HepG2 (cell line): ENCODE measurements around the gene ALG8. TPM values are rescaled to one million over a fixed set of nuclear protein-coding genes. Genes with fewer than 3 reads are reported as not detected.

Experiments used
- ATAC-seq: fragments of 200-7000 bp; cut with Tn5 transposase; 3 replicates; pipeline ENCODE4 v1.9.1; 2020; ENCODE audit warnings: mild to moderate bottlenecking, moderate library complexity
- BruUV-seq: library from RNA; stranded (reverse); fragments of 400-500 nt; replicated peaks from 2 replicates; lab custom pipeline; 2021; lab: Mats Ljungman, UMichigan
- CTCF ChIA-PET: fragments of 300-600 bp; formaldehyde crosslinking; extraction: SDS; loops from one replicate; lab custom pipeline; 2021; ENCODE audit warnings: low total read pairs, inconsistent platforms, low intra/inter-chr PET ratio; lab: Yijun Ruan, JAX
- POLR2A ChIA-PET: fragments of 350-600 bp; sonication (Branson Sonifier 250); formaldehyde crosslinking; loops from one replicate; lab custom pipeline; 2020; ENCODE audit warnings: antibody characterized with exemption, inconsistent platforms; lab: Yijun Ruan, JAX
- DNase-seq: peaks from one replicate; pipeline ENCODE4 v3.0.0-alpha.2; 2015; ENCODE audit warnings: low spot score
- FAIRE-seq: peaks from 3 replicates; lab custom pipeline; 2011; peaks lifted over from hg19 to GRCh38; lab: Jason Lieb, UNC
- H2AFZ ChIP-seq: one replicate; pipeline ENCODE4 v1.6.1; 2011; ENCODE audit warnings: low read length, inconsistent platforms
- H3K27ac ChIP-seq: fragments of 300-600 bp; 3 replicates; pipeline ENCODE4 v1.8.0; 2011; ENCODE audit warnings: mixed run types, mild to moderate bottlenecking, mixed read lengths, low read length, inconsistent platforms; ENCODE audit not compliant: insufficient read depth; ENCODE audit errors: extremely low read length
- H3K27me3 ChIP-seq, 2 experiments: fragments of 200-600 bp in 1 of 2; 2 replicates in 1 of 2; 3 replicates in 1 of 2; pipeline versions ENCODE4 v1.6.0 to v1.8.0; 2011; ENCODE audit warnings: low read length in 2 of 2, mild to moderate bottlenecking in 2 of 2, moderate library complexity in 2 of 2, inconsistent platforms in 1 of 2; ENCODE audit not compliant: insufficient read depth in 2 of 2, control insufficient read depth in 1 of 2
- H3K36me3 ChIP-seq, 2 experiments: fragments of 200-600 bp in 1 of 2; replicated peaks in 1 of 2; 2 replicates in 1 of 2; 3 replicates in 1 of 2; pipeline versions ENCODE4 v1.5.1 to v1.8.0; 2011; ENCODE audit warnings: low read length in 2 of 2, inconsistent platforms in 1 of 2; ENCODE audit not compliant: insufficient read depth in 2 of 2, control insufficient read depth in 1 of 2
- H3K4me1 ChIP-seq: 2 replicates; pipeline ENCODE4 v1.5.1; 2012; ENCODE audit warnings: low read length, inconsistent platforms; ENCODE audit not compliant: insufficient read depth
- H3K4me2 ChIP-seq: 2 replicates; pipeline ENCODE4 v1.6.0; 2011; ENCODE audit warnings: low read depth, low read length, inconsistent platforms
- H3K4me3 ChIP-seq, 3 experiments: fragments of 200-600 bp in 1 of 3; sonication (generic), shearing (Covaris generic) in 1 of 3; replicated peaks in 1 of 3; 2 replicates each; pipeline ENCODE4 v1.5.1; 2011 to 2016; ENCODE audit warnings: low read length in 3 of 3, inconsistent platforms in 2 of 3, low read depth in 2 of 3, mild to moderate bottlenecking in 2 of 3, control low read depth in 1 of 3, mixed read lengths in 1 of 3; ENCODE audit not compliant: insufficient read depth in 1 of 3
- H3K79me2 ChIP-seq: one replicate; pipeline ENCODE4 v1.6.1; 2011; ENCODE audit warnings: low read length, inconsistent platforms; ENCODE audit not compliant: insufficient read depth
- H3K9ac ChIP-seq: 2 replicates; pipeline ENCODE4 v1.6.0; 2011; ENCODE audit warnings: mild to moderate bottlenecking, low read depth, low read length, inconsistent platforms; ENCODE audit not compliant: insufficient read depth
- H3K9me3 ChIP-seq: 2 replicates; pipeline ENCODE4 v1.5.1; 2012; ENCODE audit warnings: mild to moderate bottlenecking, low read length
- H4K20me1 ChIP-seq: 2 replicates; pipeline ENCODE4 v1.6.0; 2011; ENCODE audit warnings: inconsistent platforms, mild to moderate bottlenecking, low read length, moderate library complexity; ENCODE audit not compliant: insufficient read depth
- ATF5 ChIP-seq: sonication (generic); formaldehyde crosslinking; IDR thresholded peaks from 2 replicates; pipeline ENCODE4 v1.4.0; 2020; ENCODE audit warnings: mild to moderate bottlenecking, low read depth, missing genetic modification reagents
- KLF16 ChIP-seq, 2 experiments: sonication (generic) in 1 of 2; formaldehyde crosslinking in 1 of 2; IDR thresholded peaks; 2 replicates each; pipeline versions ENCODE4 v1.6.1 to v1.8.0; 2016 to 2023; ENCODE audit warnings: missing genetic modification reagents in 2 of 2, missing compliant biosample characterization in 1 of 2
- NFRKB ChIP-seq: fragments of 450-650 bp; IDR thresholded peaks from 2 replicates; pipeline ENCODE4 v1.6.1; 2017
- TBP ChIP-seq: sonication (generic); formaldehyde crosslinking; IDR thresholded peaks from 2 replicates; pipeline ENCODE4 v1.5.0; 2020; ENCODE audit warnings: missing genetic modification reagents
- ZBTB38 ChIP-seq: sonication (generic); formaldehyde crosslinking; IDR thresholded peaks from 2 replicates; pipeline ENCODE4 v1.5.1; 2020; ENCODE audit warnings: mild to moderate bottlenecking, missing genetic modification reagents
- ZMYM2 ChIP-seq: sonication (generic); formaldehyde crosslinking; IDR thresholded peaks from 2 replicates; pipeline ENCODE4 v1.8.0; 2022; ENCODE audit warnings: mild to moderate bottlenecking, missing genetic modification reagents
- ZNF432 ChIP-seq: sonication (generic); formaldehyde crosslinking; IDR thresholded peaks from 2 replicates; pipeline ENCODE4 v1.5.0; 2020; ENCODE audit warnings: missing genetic modification reagents, mild to moderate bottlenecking, borderline replicate concordance
- ZNF441 ChIP-seq: sonication (generic); formaldehyde crosslinking; IDR thresholded peaks from 2 replicates; pipeline ENCODE4 v1.7.0; 2021; ENCODE audit warnings: missing genetic modification reagents, borderline replicate concordance
- ZNF547 ChIP-seq: sonication (generic); formaldehyde crosslinking; IDR thresholded peaks from 2 replicates; pipeline ENCODE4 v1.5.1; 2020; ENCODE audit warnings: mild to moderate bottlenecking, missing genetic modification reagents
- WGBS: methylation state at CpG from one replicate; pipeline ENCODE4 v1.1.6; 2017; ENCODE audit warnings: low lambda C conversion rate; 5-methylcytosine and 5-hydroxymethylcytosine counted together
- in situ Hi-C: cut with HindIII; loops from 2 replicates; pipeline ENCODE4 v1.10.0; 2017; ENCODE audit warnings: low pct_unique_long_range_greater_than_20kb; ENCODE audit not compliant: extremely low pct_ligation_motif_present
- intact Hi-C: fragments of 100-400 bp; cut with micrococcal nuclease; formaldehyde crosslinking; loops from one replicate; pipeline ENCODE4 v1.10.0; 2022; ENCODE audit not compliant: unreplicated experiment
- polyA plus RNA-seq, 8 experiments: library from polyadenylated mRNA; depleted of rRNA in 3 of 8; stranded (reverse) in 7 of 8; unstranded in 1 of 8; fragments of >200 nt; fragmentation: Illumina TruSeq in 4 of 8; extraction: Trizol in 4 of 8; gene quantifications; 2 replicates each; pipeline versions ENCODE4 v1.2.1 to v1.2.3, GENCODE V29; 2011 to 2016; ENCODE audit warnings: low read depth in 4 of 8, missing spikeins in 1 of 8, mixed read lengths in 1 of 8; ENCODE audit not compliant: insufficient read depth in 1 of 8
- total RNA-seq, 5 experiments: library from RNA; depleted of rRNA; stranded (reverse); fragments of >200 nt; fragmentation: Illumina TruSeq; extraction: Trizol; gene quantifications; 2 replicates each; pipeline ENCODE4 v1.2.3, GENCODE V29; 2016; ENCODE audit warnings: low read depth in 1 of 5
- TF ChIP-seq, protein P1 (sequence below): sonication (generic); formaldehyde crosslinking; IDR thresholded peaks from 2 replicates; pipeline ENCODE4 v1.5.1; 2020; ENCODE audit warnings: mild to moderate bottlenecking, missing genetic modification reagents, moderate library complexity
- TF ChIP-seq, protein P2 (sequence below): sonication (generic); formaldehyde crosslinking; conservative IDR thresholded peaks from 2 replicates; pipeline ENCODE4 v1.8.1; 2023; ENCODE audit warnings: missing genetic modification reagents

The ALG8 gene
- total and polyA plus RNA-seq, 2 of the 13 experiments (the other 11 are each of a cell fraction or from before 2014, with no cell fraction given) = 75.8 to 88.0 TPM

DNA sequence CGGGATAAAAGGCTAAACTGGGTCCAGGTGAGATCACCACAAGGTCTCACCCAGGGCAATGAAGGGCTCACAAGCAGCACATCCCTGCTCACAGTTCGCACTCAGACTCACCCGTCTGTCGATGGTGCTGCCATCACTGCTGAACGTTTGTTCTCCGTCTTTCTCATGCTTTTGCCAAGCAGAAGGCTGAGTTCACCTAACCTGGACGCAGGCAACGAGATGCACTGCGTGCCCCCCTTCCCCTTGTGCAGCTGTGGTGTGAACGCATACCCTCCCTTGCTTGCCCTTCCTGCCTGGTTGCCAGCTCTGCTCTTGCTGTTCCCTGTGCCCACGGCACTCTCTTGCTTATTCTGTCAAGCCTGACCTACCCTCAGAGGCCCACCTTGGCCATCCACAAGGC, 31.0 kb upstream of the ALG8 start:
- DNase-seq (no peak), ATAC-seq (peak; percentile 18), FAIRE-seq (no peak)
- no peaks in the 10 kb centered on the region; the same call in 1 of the 2 replicates for H4K20me1 ChIP-seq
- no peak for TF ChIP-seq ZNF441 (CRISPR knock-in tag)
- TF ChIP-seq, protein P1, sequence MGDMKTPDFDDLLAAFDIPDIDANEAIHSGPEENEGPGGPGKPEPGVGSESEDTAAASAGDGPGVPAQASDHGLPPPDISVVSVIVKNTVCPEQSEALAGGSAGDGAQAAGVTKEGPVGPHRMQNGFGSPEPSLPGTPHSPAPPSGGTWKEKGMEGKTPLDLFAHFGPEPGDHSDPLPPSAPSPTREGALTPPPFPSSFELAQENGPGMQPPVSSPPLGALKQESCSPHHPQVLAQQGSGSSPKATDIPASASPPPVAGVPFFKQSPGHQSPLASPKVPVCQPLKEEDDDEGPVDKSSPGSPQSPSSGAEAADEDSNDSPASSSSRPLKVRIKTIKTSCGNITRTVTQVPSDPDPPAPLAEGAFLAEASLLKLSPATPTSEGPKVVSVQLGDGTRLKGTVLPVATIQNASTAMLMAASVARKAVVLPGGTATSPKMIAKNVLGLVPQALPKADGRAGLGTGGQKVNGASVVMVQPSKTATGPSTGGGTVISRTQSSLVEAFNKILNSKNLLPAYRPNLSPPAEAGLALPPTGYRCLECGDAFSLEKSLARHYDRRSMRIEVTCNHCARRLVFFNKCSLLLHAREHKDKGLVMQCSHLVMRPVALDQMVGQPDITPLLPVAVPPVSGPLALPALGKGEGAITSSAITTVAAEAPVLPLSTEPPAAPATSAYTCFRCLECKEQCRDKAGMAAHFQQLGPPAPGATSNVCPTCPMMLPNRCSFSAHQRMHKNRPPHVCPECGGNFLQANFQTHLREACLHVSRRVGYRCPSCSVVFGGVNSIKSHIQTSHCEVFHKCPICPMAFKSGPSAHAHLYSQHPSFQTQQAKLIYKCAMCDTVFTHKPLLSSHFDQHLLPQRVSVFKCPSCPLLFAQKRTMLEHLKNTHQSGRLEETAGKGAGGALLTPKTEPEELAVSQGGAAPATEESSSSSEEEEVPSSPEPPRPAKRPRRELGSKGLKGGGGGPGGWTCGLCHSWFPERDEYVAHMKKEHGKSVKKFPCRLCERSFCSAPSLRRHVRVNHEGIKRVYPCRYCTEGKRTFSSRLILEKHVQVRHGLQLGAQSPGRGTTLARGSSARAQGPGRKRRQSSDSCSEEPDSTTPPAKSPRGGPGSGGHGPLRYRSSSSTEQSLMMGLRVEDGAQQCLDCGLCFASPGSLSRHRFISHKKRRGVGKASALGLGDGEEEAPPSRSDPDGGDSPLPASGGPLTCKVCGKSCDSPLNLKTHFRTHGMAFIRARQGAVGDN (CRISPR knock-in tag) = peak; percentile 37
- TF ChIP-seq KLF16 (CRISPR knock-in tag; IDR thresholded peaks at IDR 0.05) = no peak
- no peak for TF ChIP-seq ATF5 (CRISPR knock-in tag)
- TF ChIP-seq ZNF547 (CRISPR knock-in tag) = no peak
- TF ChIP-seq ZNF432 (CRISPR knock-in tag) = no peak
- no peak for TF ChIP-seq ZMYM2 (CRISPR knock-in tag)
- TF ChIP-seq NFRKB = no peak
- no peak for TF ChIP-seq TBP (CRISPR knock-in tag)
- TF ChIP-seq ZBTB38 = peak; percentile 42; the same call in 1 of the 2 replicates
- TF ChIP-seq, protein P2, sequence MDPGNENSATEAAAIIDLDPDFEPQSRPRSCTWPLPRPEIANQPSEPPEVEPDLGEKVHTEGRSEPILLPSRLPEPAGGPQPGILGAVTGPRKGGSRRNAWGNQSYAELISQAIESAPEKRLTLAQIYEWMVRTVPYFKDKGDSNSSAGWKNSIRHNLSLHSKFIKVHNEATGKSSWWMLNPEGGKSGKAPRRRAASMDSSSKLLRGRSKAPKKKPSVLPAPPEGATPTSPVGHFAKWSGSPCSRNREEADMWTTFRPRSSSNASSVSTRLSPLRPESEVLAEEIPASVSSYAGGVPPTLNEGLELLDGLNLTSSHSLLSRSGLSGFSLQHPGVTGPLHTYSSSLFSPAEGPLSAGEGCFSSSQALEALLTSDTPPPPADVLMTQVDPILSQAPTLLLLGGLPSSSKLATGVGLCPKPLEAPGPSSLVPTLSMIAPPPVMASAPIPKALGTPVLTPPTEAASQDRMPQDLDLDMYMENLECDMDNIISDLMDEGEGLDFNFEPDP = no peak
- no TSS peak for BruUV-seq
- H2AFZ ChIP-seq = no peak overlapping the region
- no peak overlapping the region for H3K4me3 ChIP-seq
- H3K36me3 ChIP-seq = peaks cover 4 to 5% of the 10 kb centered on the region in 2 experiments; a peak in 2 of 5 replicates
- WGBS = 86% methylated on average over 8 of the region's 11 CpGs
- H3K27ac ChIP-seq = no peak overlapping the region
- POLR2A ChIA-PET = interaction anchor here (0.8 to 2.0 kb wide), 12 partner anchors 9 to 119 kb away, joined by 3 to 15 read pairs (median 6); partner anchors contain the start of genes ALG8 and KCTD21
- H3K27me3 ChIP-seq = no peaks in the 10 kb centered on the region
- no peak overlapping the region for H3K9ac ChIP-seq
- no peaks in the 10 kb centered on the region for H3K79me2 ChIP-seq
- H3K9me3 ChIP-seq = no peaks in the 10 kb centered on the region
- CTCF ChIA-PET = no interaction called here
- peaks cover 38% of the 10 kb centered on the region for H3K4me1 ChIP-seq
- intact Hi-C loops (no loop called here), in situ Hi-C loops (no loop called here)
- H3K4me2 ChIP-seq = peak overlapping the region; percentile 21; the same call in 1 of the 2 replicates
